Transverse colon (tissue), 4 donors: ENCODE data around the gene SEMA6B.

Experiments
- POLR2A ChIP-seq: fragments of 450-650 bp; IDR thresholded peaks from one replicate; pipeline ENCODE4 v1.6.1; 2016; ENCODE audit warnings: antibody characterized with exemption, mild to moderate bottlenecking, moderate library complexity
- POLR2AphosphoS5 ChIP-seq, 3 donors: sonication (generic); formaldehyde crosslinking; IDR thresholded peaks; one replicate each; pipeline ENCODE4 v1.6.1; 2016; ENCODE audit warnings: antibody characterized with exemption in 3 of 3
- TF ChIP-seq, protein P1 (sequence below), 5 experiments: fragments of 200-600 bp in 3 of 5; fragments of 450-650 bp in 2 of 5; sonication (generic) in 3 of 5; IDR thresholded peaks; 1 replicate in 2 of 5; 2 replicates in 3 of 5; pipeline ENCODE4 v1.5.1; 2016 to 2017; ENCODE audit warnings: antibody characterized with exemption in 5 of 5, inconsistent platforms in 3 of 5, mild to moderate bottlenecking in 2 of 5, moderate library complexity in 1 of 5

- TF ChIP-seq, protein P1, sequence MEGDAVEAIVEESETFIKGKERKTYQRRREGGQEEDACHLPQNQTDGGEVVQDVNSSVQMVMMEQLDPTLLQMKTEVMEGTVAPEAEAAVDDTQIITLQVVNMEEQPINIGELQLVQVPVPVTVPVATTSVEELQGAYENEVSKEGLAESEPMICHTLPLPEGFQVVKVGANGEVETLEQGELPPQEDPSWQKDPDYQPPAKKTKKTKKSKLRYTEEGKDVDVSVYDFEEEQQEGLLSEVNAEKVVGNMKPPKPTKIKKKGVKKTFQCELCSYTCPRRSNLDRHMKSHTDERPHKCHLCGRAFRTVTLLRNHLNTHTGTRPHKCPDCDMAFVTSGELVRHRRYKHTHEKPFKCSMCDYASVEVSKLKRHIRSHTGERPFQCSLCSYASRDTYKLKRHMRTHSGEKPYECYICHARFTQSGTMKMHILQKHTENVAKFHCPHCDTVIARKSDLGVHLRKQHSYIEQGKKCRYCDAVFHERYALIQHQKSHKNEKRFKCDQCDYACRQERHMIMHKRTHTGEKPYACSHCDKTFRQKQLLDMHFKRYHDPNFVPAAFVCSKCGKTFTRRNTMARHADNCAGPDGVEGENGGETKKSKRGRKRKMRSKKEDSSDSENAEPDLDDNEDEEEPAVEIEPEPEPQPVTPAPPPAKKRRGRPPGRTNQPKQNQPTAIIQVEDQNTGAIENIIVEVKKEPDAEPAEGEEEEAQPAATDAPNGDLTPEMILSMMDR (IDR thresholded peaks at IDR 0.05) = no peak
- TF ChIP-seq POLR2A (no peak), POLR2AphosphoS5 (IDR thresholded peaks at IDR 0.05) (no peak)
These were observed 7.0 kb downstream of the SEMA6B start for GRCh38 chr19:4552525-4552819.
